IMR-90 (cell line): ENCODE data around the gene IGFL3. TPM values are rescaled to one million over a fixed set of nuclear protein-coding genes. Genes with fewer than 3 reads are reported as not detected.

Experiments used
- ATAC-seq: fragments of 200-7000 bp; cut with Tn5 transposase; 2 replicates; pipeline ENCODE4 v1.9.1; 2020; ENCODE audit warnings: low read depth, mild to moderate bottlenecking, moderate library complexity
- BruUV-seq: library from RNA; stranded (reverse); fragments of 400-500 nt; replicated peaks from 2 replicates; lab custom pipeline; 2021; lab: Mats Ljungman, UMichigan
- CTCF ChIA-PET: fragments of 300-600 bp; formaldehyde crosslinking; extraction: SDS; loops from one replicate; lab custom pipeline; 2021; ENCODE audit warnings: antibody characterized with exemption; lab: Yijun Ruan, JAX
- POLR2A ChIA-PET: fragments of 300-600 bp; sonication (Branson Sonifier 250); formaldehyde crosslinking; loops from one replicate; lab custom pipeline; 2022; ENCODE audit warnings: antibody characterized with exemption; ENCODE audit not compliant: unreplicated experiment; lab: Charles Lee
- DNase-seq: peaks from one replicate; pipeline ENCODE4 v3.0.0; 2013
- H2AFZ ChIP-seq: replicated peaks from 2 replicates; pipeline ENCODE3; 2013; ENCODE audit warnings: low read length, mild to moderate bottlenecking; ENCODE audit not compliant: poor library complexity
- H2AK5ac ChIP-seq: 2 replicates; pipeline ENCODE4 v1.6.1; 2013; ENCODE audit warnings: low read depth, low read length, inconsistent platforms
- H2AK9ac ChIP-seq: replicated peaks from 2 replicates; pipeline ENCODE3; 2013; ENCODE audit warnings: mild to moderate bottlenecking, low read depth, low read length, moderate library complexity; ENCODE audit not compliant: poor library complexity
- H2BK120ac ChIP-seq: 2 replicates; pipeline ENCODE4 v1.6.1; 2013; ENCODE audit warnings: low read depth, low read length, inconsistent platforms
- H2BK15ac ChIP-seq: 3 replicates; pipeline ENCODE4 v1.6.1; 2013; ENCODE audit warnings: low read depth, low read length, inconsistent platforms
- H2BK20ac ChIP-seq: 2 replicates; pipeline ENCODE4 v1.6.1; 2013; ENCODE audit warnings: low read depth, mild to moderate bottlenecking, inconsistent platforms, low read length, moderate library complexity
- H2BK5ac ChIP-seq: 2 replicates; pipeline ENCODE4 v1.6.1; 2013; ENCODE audit warnings: mild to moderate bottlenecking, low read depth, low read length, inconsistent platforms; ENCODE audit not compliant: poor library complexity, severe bottlenecking
- H3K14ac ChIP-seq: replicated peaks from 2 replicates; pipeline ENCODE4 v1.6.1; 2013; ENCODE audit warnings: low read depth, low read length, inconsistent platforms
- H3K18ac ChIP-seq: 2 replicates; pipeline ENCODE4 v1.6.1; 2013; ENCODE audit warnings: low read depth, low read length, control low read depth
- H3K23ac ChIP-seq: 2 replicates; pipeline ENCODE4 v1.6.1; 2013; ENCODE audit warnings: low read depth, low read length, inconsistent platforms
- H3K27ac ChIP-seq: 2 replicates; pipeline ENCODE4 v1.5.1; 2013; ENCODE audit warnings: mild to moderate bottlenecking, control low read depth, low read length; ENCODE audit not compliant: insufficient read depth
- H3K27me3 ChIP-seq: 2 replicates; pipeline ENCODE4 v1.6.1; 2013; ENCODE audit warnings: low read length; ENCODE audit not compliant: control insufficient read depth, insufficient read depth
- H3K36me3 ChIP-seq: 2 replicates; pipeline ENCODE4 v1.6.1; 2013; ENCODE audit warnings: low read length, mixed read lengths; ENCODE audit not compliant: control insufficient read depth, insufficient read depth
- H3K4ac ChIP-seq: 2 replicates; pipeline ENCODE4 v1.6.1; 2013; ENCODE audit warnings: low read depth, low read length, inconsistent platforms
- H3K4me1 ChIP-seq: 2 replicates; pipeline ENCODE4 v1.6.1; 2013; ENCODE audit warnings: low read length, mixed read lengths; ENCODE audit not compliant: control insufficient read depth, insufficient read depth
- H3K4me2 ChIP-seq: 2 replicates; pipeline ENCODE4 v1.6.1; 2013; ENCODE audit warnings: low read depth, mild to moderate bottlenecking, control low read depth, low read length, moderate library complexity
- H3K4me3 ChIP-seq: 2 replicates; pipeline ENCODE4 v1.5.1; 2013; ENCODE audit warnings: low read depth, mild to moderate bottlenecking, control low read depth, low read length, moderate library complexity; ENCODE audit not compliant: insufficient read depth
- H3K56ac ChIP-seq: 2 replicates; pipeline ENCODE4 v1.6.1; 2013; ENCODE audit warnings: low read length, inconsistent platforms; ENCODE audit not compliant: insufficient read depth; ENCODE audit errors: extremely low read depth
- H3K79me1 ChIP-seq, 2 experiments: 2 replicates each; pipeline ENCODE4 v1.6.1; 2013; ENCODE audit warnings: low read length in 2 of 2, inconsistent platforms in 1 of 2, low read depth in 1 of 2
- H3K9ac ChIP-seq: 2 replicates; pipeline ENCODE4 v1.6.1; 2013; ENCODE audit warnings: low read depth, low read length, control low read depth
- H3K9me1 ChIP-seq: 2 replicates; pipeline ENCODE4 v1.6.1; 2013; ENCODE audit warnings: low read length, inconsistent platforms; ENCODE audit not compliant: insufficient read depth
- H3K9me3 ChIP-seq: 2 replicates; pipeline ENCODE4 v1.6.1; 2013; ENCODE audit warnings: low read length; ENCODE audit not compliant: control insufficient read depth, insufficient read depth
- H4K20me1 ChIP-seq: 2 replicates; pipeline ENCODE4 v1.6.1; 2013; ENCODE audit warnings: low read length, inconsistent platforms; ENCODE audit not compliant: insufficient read depth
- H4K5ac ChIP-seq: 2 replicates; pipeline ENCODE4 v1.6.1; 2013; ENCODE audit warnings: mild to moderate bottlenecking, low read depth, low read length, control low read depth
- H4K8ac ChIP-seq, 2 experiments: 2 replicates each; pipeline ENCODE4 v1.6.1; 2013; ENCODE audit warnings: low read depth in 2 of 2, low read length in 2 of 2, control low read depth in 1 of 2, inconsistent platforms in 1 of 2
- H4K91ac ChIP-seq: 2 replicates; pipeline ENCODE4 v1.6.1; 2013; ENCODE audit warnings: low read depth, low read length, inconsistent platforms; ENCODE audit not compliant: insufficient read depth
- CEBPB ChIP-seq: IDR thresholded peaks from 2 replicates; pipeline ENCODE4 v1.6.1; 2012; ENCODE audit warnings: low read depth, low read length, improper control_type of control experiment
- CHD1 ChIP-seq: IDR thresholded peaks from 2 replicates; pipeline ENCODE4 v1.6.1; 2012; ENCODE audit warnings: low read depth, low read length, improper control_type of control experiment
- CTCF ChIP-seq: conservative IDR thresholded peaks from 2 replicates; pipeline ENCODE4 v1.5.1; 2012; ENCODE audit warnings: mild to moderate bottlenecking, low read depth, low read length, improper control_type of control experiment
- ELK1 ChIP-seq: fragments of 150-350 bp; IDR thresholded peaks from 2 replicates; pipeline ENCODE4 v1.6.1; 2016; ENCODE audit warnings: low read depth, mild to moderate bottlenecking, low read length, moderate library complexity, borderline replicate concordance
- MXI1 ChIP-seq: IDR thresholded peaks from 2 replicates; pipeline ENCODE4 v1.6.1; 2012; ENCODE audit warnings: low read depth, mild to moderate bottlenecking, low read length, moderate library complexity, borderline replicate concordance
- WGBS, 2 experiments: methylation state at CpG; one replicate each; pipeline versions ENCODE4 v1.1.5 to v1.1.7; 2013; ENCODE audit warnings: missing lambda C conversion rate in 2 of 2; ENCODE audit not compliant: insufficient read length in 1 of 2; ENCODE audit errors: extremely low coverage in 2 of 2; 5-methylcytosine and 5-hydroxymethylcytosine counted together
- dilution Hi-C: fragments of 300-500 bp; cut with HindIII; formaldehyde crosslinking; loops from one replicate; pipeline ENCODE4 v1.14.3; 2018; ENCODE audit warnings: low sequenced_read_pairs; ENCODE audit not compliant: unreplicated experiment
- in situ Hi-C: fragments of 300-500 bp; cut with MboI; formaldehyde crosslinking; loops from 3 replicates; pipeline ENCODE4 v1.14.3; 2019; ENCODE audit warnings: low sequenced_read_pairs, inconsistent platforms, mixed read lengths
- intact Hi-C: fragments of 100-400 bp; cut with micrococcal nuclease; formaldehyde crosslinking; loops from 2 replicates; pipeline ENCODE4 v1.10.0; 2022
- polyA plus RNA-seq, 3 experiments: library from polyadenylated mRNA; depleted of rRNA; stranded (reverse); fragments of >200 nt; gene quantifications; 2 replicates each; pipeline ENCODE4 v1.2.3, GENCODE V29; 2012; ENCODE audit warnings: low replicate concordance in 1 of 3
- total RNA-seq: library from RNA; depleted of rRNA; stranded (reverse); fragments of >200 nt; gene quantifications from 2 replicates; pipeline ENCODE4 v1.2.3, GENCODE V29; 2012

The IGFL3 gene
- total and polyA plus RNA-seq, 2 of the 4 experiments (the other 2 are of a cell fraction): not detected

- Histone ChIP-seq H3K56ac (no peak overlapping the region), H3K4me3 (no peak overlapping the region), H3K14ac (no peak overlapping the region), H4K20me1 (peaks cover 7% of the 10 kb centered on the region; the same call in 1 of the 2 replicates), H4K91ac (no peak overlapping the region), H2BK120ac (no peak overlapping the region), H2BK15ac (no peak overlapping the region), H2AK5ac (no peak overlapping the region), H3K9me1 (peaks cover 3% of the 10 kb centered on the region; the same call in 1 of the 2 replicates), H3K4ac (no peak overlapping the region), H3K9ac (no peak overlapping the region), H3K23ac (no peak overlapping the region), H3K9me3 (peaks cover 17% of the 10 kb centered on the region), H3K4me1 (0 out of 2 replicates have a peak, but pooled peaks cover 2% of the 10 kb centered on the region), H3K79me1 (no peaks in the 10 kb centered on the region), H3K27ac (no peak overlapping the region), H3K36me3 (no peaks in the 10 kb centered on the region), H3K4me2 (no peak overlapping the region), H2AFZ (no peak overlapping the region), H2AK9ac (no peak overlapping the region), H2BK5ac (no peak overlapping the region), H2BK20ac (no peak overlapping the region), H4K5ac (no peak overlapping the region), H4K8ac (no peak overlapping the region), H3K27me3 (peaks cover 23% of the 10 kb centered on the region), H3K18ac (no peak overlapping the region)
- in situ Hi-C loops (loop anchor here (5.0 kb wide), 2 partner anchors 105 to 185 kb away; no protein-coding TSS in a partner anchor), intact Hi-C loops (loop anchor here (1.0 kb wide), 2 partner anchors 107 to 183 kb away; no protein-coding TSS in a partner anchor), dilution Hi-C loops (no loop called here)
- no peak for ATAC-seq
- no TSS peak for BruUV-seq
- DNase-seq: no peak
- no peak for TF ChIP-seq CHD1
- no peak for TF ChIP-seq MXI1
- TF ChIP-seq ELK1: no peak
- no peak for TF ChIP-seq CEBPB
- no peak for TF ChIP-seq CTCF
- no CpG with 5 or more reads among the region's 2 CpGs for WGBS, 2 experiments
- ChIA-PET POLR2A (no interaction called here), CTCF (interaction anchor here (0.6 to 1.9 kb wide), 7 partner anchors 8 to 391 kb away, joined by 3 to 9 read pairs (median 6); no protein-coding TSS in a partner anchor)
These were observed 41.8 kb downstream of the IGFL3 start for GRCh38 chr19:46082728-46083050.
